OCI-LY7 (cell line): Measurements from ENCODE around the gene PCNX1. TPM values are rescaled to one million over a fixed set of nuclear protein-coding genes. Genes with fewer than 3 reads are reported as not detected.

ENCODE experiments used
- BruUV-seq: library from RNA; stranded (reverse); fragments of 400-500 nt; replicated peaks from 2 replicates; lab custom pipeline; 2021; lab: Mats Ljungman, UMichigan
- CTCF ChIA-PET: fragments of 300-600 bp; sonication (Branson Sonifier 250); formaldehyde crosslinking; loops from one replicate; lab custom pipeline; 2022; ENCODE audit warnings: antibody characterized with exemption; ENCODE audit not compliant: unreplicated experiment; lab: Charles Lee
- POLR2A ChIA-PET: fragments of 300-600 bp; sonication (Branson Sonifier 250); formaldehyde crosslinking; loops from one replicate; lab custom pipeline; 2022; ENCODE audit warnings: antibody characterized with exemption; lab: Charles Lee
- DNase-seq: peaks from one replicate; pipeline ENCODE4 v3.0.0-alpha.2; 2015; ENCODE audit warnings: low spot score
- H2AFZ ChIP-seq: fragments of 200-600 bp; sonication (generic), shearing (Covaris generic); 2 replicates; pipeline ENCODE4 v1.6.1; 2014; ENCODE audit warnings: mild to moderate bottlenecking, antibody characterized with exemption, low read length, moderate library complexity
- H3K27ac ChIP-seq: fragments of 200-600 bp; sonication (generic); 2 replicates; pipeline ENCODE4 v1.5.1; 2014; ENCODE audit warnings: mixed run types, low read depth, mild to moderate bottlenecking, moderate library complexity, low read length, inconsistent platforms; ENCODE audit not compliant: poor library complexity, severe bottlenecking
- H3K36me3 ChIP-seq: fragments of 200-600 bp; sonication (generic); 2 replicates; pipeline ENCODE4 v1.6.1; 2014; ENCODE audit warnings: mild to moderate bottlenecking, antibody characterized with exemption, low read length, moderate library complexity, mixed read lengths; ENCODE audit not compliant: insufficient read depth
- H3K4me1 ChIP-seq: fragments of 200-600 bp; sonication (generic); 2 replicates; pipeline ENCODE4 v1.5.1; 2014; ENCODE audit warnings: mild to moderate bottlenecking, low read length; ENCODE audit not compliant: insufficient read depth, poor library complexity, severe bottlenecking
- H3K4me2 ChIP-seq: fragments of 200-600 bp; sonication (generic); 2 replicates; pipeline ENCODE4 v1.6.1; 2014; ENCODE audit warnings: mild to moderate bottlenecking, low read length
- H3K4me3 ChIP-seq: fragments of 200-600 bp; sonication (generic); 2 replicates; pipeline ENCODE4 v1.5.1; 2014; ENCODE audit warnings: mild to moderate bottlenecking, low read depth, low read length; ENCODE audit not compliant: poor library complexity, severe bottlenecking
- H3K79me2 ChIP-seq: fragments of 200-600 bp; sonication (generic); 2 replicates; pipeline ENCODE4 v1.6.1; 2016; ENCODE audit warnings: low read depth, mild to moderate bottlenecking, low read length, moderate library complexity, mixed read lengths; ENCODE audit not compliant: insufficient read depth
- H3K9me2 ChIP-seq: fragments of 200-600 bp; sonication (generic); 2 replicates; pipeline ENCODE4 v1.6.1; 2016; ENCODE audit warnings: mild to moderate bottlenecking, low read length, mixed read lengths; ENCODE audit not compliant: insufficient read depth
- H3K9me3 ChIP-seq: fragments of 200-600 bp; sonication (generic); 2 replicates; pipeline ENCODE4 v1.6.1; 2014; ENCODE audit warnings: mild to moderate bottlenecking, mixed run types, low read length, mixed read lengths
- H4K20me1 ChIP-seq: fragments of 200-600 bp; sonication (generic); 2 replicates; pipeline ENCODE4 v1.6.1; 2014; ENCODE audit warnings: mild to moderate bottlenecking, antibody characterized with exemption, low read length, moderate library complexity, mixed read lengths; ENCODE audit not compliant: insufficient read depth
- CTCF ChIP-seq: fragments of 200-600 bp; sonication (generic); conservative IDR thresholded peaks from 2 replicates; pipeline ENCODE4 v1.5.1; 2014; ENCODE audit warnings: mild to moderate bottlenecking, antibody characterized with exemption, low read length, moderate library complexity, mixed read lengths
- EZH2phosphoT487 ChIP-seq: fragments of 200-600 bp; sonication (generic); IDR thresholded peaks from 2 replicates; pipeline ENCODE4 v1.6.1; 2018; ENCODE audit warnings: low read depth, borderline replicate concordance, mild to moderate bottlenecking, mixed run types, antibody characterized with exemption, low read length, moderate library complexity, mixed read lengths
- intact Hi-C: fragments of 100-400 bp; cut with micrococcal nuclease; formaldehyde crosslinking; loops from one replicate; pipeline ENCODE4 v1.10.0; 2022; ENCODE audit not compliant: unreplicated experiment
- total RNA-seq, 2 experiments: library from RNA; depleted of rRNA in 1 of 2; stranded (reverse); fragments of >200 nt in 1 of 2; shearing (Covaris generic) in 1 of 2; gene quantifications; 2 replicates each; pipeline ENCODE4 v1.2.3, GENCODE V29; 2014 to 2022

The PCNX1 gene
- total RNA-seq, 2 experiments from 2014 or later: 27.7 to 33.5 TPM

GRCh38 chr14:71022939-71023338 lies 115.7 kb downstream of the PCNX1 start:
- no peak overlapping the region for H3K4me3 ChIP-seq
- H3K9me2 ChIP-seq: no peaks in the 10 kb centered on the region
- no peak overlapping the region for H2AFZ ChIP-seq
- CTCF ChIA-PET: no interaction called here
- DNase-seq: no peak
- intact Hi-C loops: no loop called here
- H3K27ac ChIP-seq: no peak overlapping the region
- H3K36me3 ChIP-seq: peaks cover 41% of the 10 kb centered on the region
- POLR2A ChIA-PET: interaction anchor here (0.6 kb wide), 1 partner anchor 267 kb away, joined by 3 read pairs; no protein-coding TSS in a partner anchor
- H3K4me2 ChIP-seq: no peak overlapping the region
- no TSS peak for BruUV-seq
- H3K4me1 ChIP-seq: no peaks in the 10 kb centered on the region
- no peaks in the 10 kb centered on the region for H3K9me3 ChIP-seq
- no peaks in the 10 kb centered on the region for H4K20me1 ChIP-seq
- TF ChIP-seq EZH2phosphoT487 (no peak), CTCF (no peak)
- H3K79me2 ChIP-seq: no peaks in the 10 kb centered on the region

- Histone ChIP-seq H3K4me1 (no peaks in the 10 kb centered on the region), H2AFZ (no peak overlapping the region), H3K36me3 (peaks cover 22% of the 10 kb centered on the region), H3K79me2 (no peaks in the 10 kb centered on the region), H3K9me3 (no peaks in the 10 kb centered on the region), H3K27ac (no peak overlapping the region), H3K4me2 (no peak overlapping the region), H3K4me3 (no peak overlapping the region), H3K9me2 (no peaks in the 10 kb centered on the region), H4K20me1 (no peaks in the 10 kb centered on the region)
- no TSS peak for BruUV-seq
- TF ChIP-seq CTCF (no peak), EZH2phosphoT487 (no peak)
- ChIA-PET POLR2A (no interaction called here), CTCF (no interaction called here)
- intact Hi-C loops: no loop called here
- no peak for DNase-seq
Observed at GRCh38 chr14:71029236-71029781, 122.0 kb downstream of the PCNX1 start.

GRCh38 chr14:71031000-71031399 lies 123.7 kb downstream of the PCNX1 start:
- POLR2A ChIA-PET: no interaction called here
- intact Hi-C loops: no loop called here
- DNase-seq: no peak
- no peak overlapping the region for H3K4me2 ChIP-seq
- H3K4me3 ChIP-seq: no peak overlapping the region
- H4K20me1 ChIP-seq: no peaks in the 10 kb centered on the region
- no peaks in the 10 kb centered on the region for H3K9me3 ChIP-seq
- no peak for TF ChIP-seq CTCF
- TF ChIP-seq EZH2phosphoT487: no peak
- no TSS peak for BruUV-seq
- CTCF ChIA-PET: no interaction called here
- H3K27ac ChIP-seq: no peak overlapping the region
- H2AFZ ChIP-seq: no peak overlapping the region
- H3K9me2 ChIP-seq: no peaks in the 10 kb centered on the region
- no peaks in the 10 kb centered on the region for H3K4me1 ChIP-seq
- H3K79me2 ChIP-seq: no peaks in the 10 kb centered on the region
- peaks cover 30% of the 10 kb centered on the region for H3K36me3 ChIP-seq
